ENCODE results near the gene MRPL21.
"Not testable (repeated sequence)": the region's sequence is repeated elsewhere in the genome, so short reads cannot be mapped to it uniquely, and the experiment has no call there.

The MRPL21 gene

GRCh38 chr11:68908273-68908672 lies 4.6 kb upstream of the MRPL21 start:
- no peak for DNase-seq

- DNase-seq, result no peak
These were observed 2.1 kb upstream of the MRPL21 start for GRCh38 chr11:68905421-68906360.

GRCh38 chr11:68904248-68904847 lies 716 bp upstream of the MRPL21 start:
- DNase-seq, result peak; percentile 4

- no peak for DNase-seq
These were observed 2.7 kb downstream of the MRPL21 start for GRCh38 chr11:68900835-68901381.

- no peak for DNase-seq
These were observed 6.2 kb downstream of the MRPL21 start for GRCh38 chr11:68897441-68897840.

- no peak for DNase-seq
These were observed 7.3 kb downstream of the MRPL21 start for GRCh38 chr11:68896171-68896959.

GRCh38 chr11:68893282-68893681 lies 10.3 kb downstream of the MRPL21 start:
- no peak for DNase-seq

GRCh38 chr11:68892576-68892975 lies 11.1 kb downstream of the MRPL21 start:
- DNase-seq, result no peak

GRCh38 chr11:68891351-68891948 lies 12.2 kb downstream of the MRPL21 start:
- no peak for DNase-seq

GRCh38 chr11:68890490-68891231 lies 13.0 kb downstream of the MRPL21 start:
- peak; percentile 69 for DNase-seq

GRCh38 chr11:68889948-68890446 lies 13.6 kb downstream of the MRPL21 start:
- DNase-seq, result no peak

GRCh38 chr11:68884827-68885226 lies 18.8 kb downstream of the MRPL21 start:
- not testable (repeated sequence) for DNase-seq

- no peak for DNase-seq
These were observed 21.2 kb downstream of the MRPL21 start for GRCh38 chr11:68882391-68882790.

- DNase-seq, result no peak
These were observed 22.3 kb downstream of the MRPL21 start for GRCh38 chr11:68881320-68881719.

- DNase-seq, result no peak
These were observed 22.8 kb downstream of the MRPL21 start for GRCh38 chr11:68880851-68881250.

- DNase-seq, result no peak
These were observed 25.6 kb downstream of the MRPL21 start for GRCh38 chr11:68878022-68878421.

GRCh38 chr11:68872216-68873003 lies 31.2 kb downstream of the MRPL21 start:
- no peak for DNase-seq

- no peak for DNase-seq
These were observed 33.2 kb downstream of the MRPL21 start for GRCh38 chr11:68870470-68870869.

- no peak for DNase-seq
These were observed 35.3 kb downstream of the MRPL21 start for GRCh38 chr11:68868221-68868835.

- DNase-seq, result no peak
These were observed 36.6 kb downstream of the MRPL21 start for GRCh38 chr11:68867066-68867465.

Measured in amniotic stem cell (primary cell).